Activated naive CD4-positive, alpha-beta T cell treated with anti-CD3 and anti-CD28 coated beads, Interleukin-2, amount 10 ng/mL, durations not matched to agents 7 days and 5 days (primary cell): ENCODE measurements around the gene RPS13.
"Not testable (repeated sequence)": the region's sequence is repeated elsewhere in the genome, so short reads cannot be mapped to it uniquely, and the experiment has no call there.

Source experiments
- CTCF ChIA-PET: fragments of 350-600 bp; sonication (Branson Sonifier 250); formaldehyde crosslinking; loops from one replicate; lab custom pipeline; 2021; ENCODE audit warnings: antibody characterized with exemption; lab: Charles Lee
- DNase-seq: peaks from one replicate; pipeline ENCODE4 v3.0.0-alpha.2; 2020
- H3K27ac Mint-ChIP-seq: one replicate; pipeline ENCODE4 v1.8.0; 2021; ENCODE audit warnings: mild to moderate bottlenecking, moderate library complexity, mixed read lengths
- H3K27me3 Mint-ChIP-seq: one replicate; pipeline ENCODE4 v1.8.0; 2021; ENCODE audit warnings: mild to moderate bottlenecking, mixed read lengths
- H3K36me3 Mint-ChIP-seq: one replicate; pipeline ENCODE4 v1.8.0; 2021; ENCODE audit warnings: mixed read lengths
- H3K4me1 Mint-ChIP-seq: one replicate; pipeline ENCODE4 v1.8.0; 2021; ENCODE audit warnings: mixed read lengths
- H3K4me3 Mint-ChIP-seq: one replicate; pipeline ENCODE4 v1.8.0; 2021; ENCODE audit warnings: mild to moderate bottlenecking, moderate library complexity, mixed read lengths
- H3K9me3 Mint-ChIP-seq: one replicate; pipeline ENCODE4 v1.8.0; 2021; ENCODE audit warnings: mixed read lengths

RPS13 gene

DNA sequence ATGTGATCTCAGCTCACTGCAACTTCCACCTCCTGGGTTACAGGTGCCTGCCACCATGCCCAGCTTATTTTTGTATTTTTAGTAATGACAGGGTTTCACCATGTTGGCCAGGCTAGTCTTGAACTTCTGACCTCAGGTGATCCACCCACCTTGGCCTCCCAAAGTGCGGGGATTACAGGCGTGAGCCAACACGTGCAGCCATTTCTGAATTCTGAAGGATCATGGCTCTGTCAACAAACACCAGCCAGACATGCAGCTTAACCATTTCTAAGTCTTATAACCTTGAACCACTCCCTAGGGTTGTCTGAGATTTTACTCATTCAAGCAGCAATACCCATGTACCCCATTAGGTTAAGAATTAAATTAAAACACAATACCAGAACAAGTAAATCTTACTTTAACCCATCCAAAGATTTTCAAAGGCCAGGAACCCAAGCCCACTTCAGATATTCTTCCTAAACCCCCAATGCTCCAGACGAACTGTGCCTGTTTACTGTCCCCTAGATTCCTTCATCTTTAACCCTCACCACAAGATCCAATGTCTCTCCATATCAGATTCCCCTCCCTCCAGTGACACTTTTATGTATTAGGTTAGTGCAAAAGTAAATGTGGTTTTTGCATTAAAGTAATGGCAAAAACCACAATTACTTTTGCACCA is 4.0 kb downstream of the RPS13 start:
- CTCF ChIA-PET: interaction anchor here (0.5 kb wide), 1 partner anchor 177 kb away, joined by 3 read pairs; no protein-coding TSS in a partner anchor
- H3K4me3 Mint-ChIP-seq: no peak overlapping the region
- peaks cover 37% of the 10 kb centered on the region for H3K4me1 Mint-ChIP-seq
- no peaks in the 10 kb centered on the region for H3K9me3 Mint-ChIP-seq
- H3K27ac Mint-ChIP-seq: no peak overlapping the region
- H3K36me3 Mint-ChIP-seq: peaks cover 46% of the 10 kb centered on the region
- H3K27me3 Mint-ChIP-seq: no peaks in the 10 kb centered on the region
- DNase-seq: no peak

DNA sequence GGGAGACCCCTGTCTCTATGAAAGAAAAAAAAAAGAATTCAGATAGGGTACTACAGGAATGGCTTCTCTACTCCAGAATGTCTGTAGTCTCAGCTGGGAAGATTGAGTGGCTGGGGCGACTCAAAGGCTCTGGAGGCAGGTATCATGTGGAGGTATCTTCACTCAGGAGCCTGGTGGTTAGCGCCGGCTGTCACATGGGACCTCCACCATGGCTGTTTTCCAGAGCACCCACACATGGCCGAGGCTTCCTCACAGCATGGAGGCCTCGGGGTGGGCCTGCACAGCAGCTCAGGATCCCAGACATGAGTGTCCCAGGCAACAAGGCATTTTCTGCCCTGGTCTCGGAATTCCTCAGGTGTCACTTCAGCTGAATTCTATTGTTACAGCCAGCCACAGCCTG is 10.1 kb downstream of the RPS13 start:
- H3K27ac Mint-ChIP-seq: no peak overlapping the region
- H3K27me3 Mint-ChIP-seq: peaks cover 3% of the 10 kb centered on the region
- no peaks in the 10 kb centered on the region for H3K9me3 Mint-ChIP-seq
- CTCF ChIA-PET: interaction anchor here (1.2 kb wide), 1 partner anchor 246 kb away, joined by 3 read pairs; no protein-coding TSS in a partner anchor
- no peak for DNase-seq
- H3K36me3 Mint-ChIP-seq: peaks cover 4% of the 10 kb centered on the region
- H3K4me1 Mint-ChIP-seq: no peaks in the 10 kb centered on the region
- H3K4me3 Mint-ChIP-seq: no peak overlapping the region

DNA sequence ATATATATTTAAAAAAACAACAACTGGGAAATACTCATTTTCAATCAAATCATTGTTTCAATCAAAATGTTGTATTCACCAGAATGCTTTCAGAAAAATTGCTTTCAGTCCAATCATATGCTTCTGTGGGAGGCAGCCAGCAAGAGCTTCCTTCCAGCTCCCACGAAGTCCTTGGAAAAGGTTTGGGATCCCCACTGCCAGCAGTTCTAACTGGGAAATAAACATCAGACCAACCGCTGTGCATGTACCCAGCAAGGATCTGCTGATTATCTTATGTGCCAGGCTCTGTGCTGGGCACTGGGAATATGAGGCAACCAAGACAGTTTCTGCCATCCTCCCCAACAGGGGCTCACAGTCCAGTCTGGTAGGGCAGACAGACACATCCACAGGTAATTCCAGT is 10.8 kb downstream of the RPS13 start:
- Mint-ChIP-seq H3K36me3 (no peaks in the 10 kb centered on the region), H3K4me1 (no peaks in the 10 kb centered on the region), H3K27ac (no peak overlapping the region), H3K9me3 (no peaks in the 10 kb centered on the region), H3K27me3 (peaks cover 3% of the 10 kb centered on the region), H3K4me3 (no peak overlapping the region)
- CTCF ChIA-PET: interaction anchor here (1.2 kb wide), 1 partner anchor 246 kb away, joined by 3 read pairs; no protein-coding TSS in a partner anchor
- no peak for DNase-seq

GRCh38 chr11:17063171-17064002 is 14.1 kb downstream of the RPS13 start:
- peak; percentile 70 for DNase-seq
- H3K9me3 Mint-ChIP-seq: no peaks in the 10 kb centered on the region
- H3K36me3 Mint-ChIP-seq: no peaks in the 10 kb centered on the region
- CTCF ChIA-PET: interaction anchor here (0.6 to 2.9 kb wide), 14 partner anchors 12 to 278 kb away, joined by 3 to 31 read pairs (median 6); no protein-coding TSS in a partner anchor
- no peaks in the 10 kb centered on the region for H3K4me1 Mint-ChIP-seq
- H3K27me3 Mint-ChIP-seq: peaks cover 3% of the 10 kb centered on the region
- H3K27ac Mint-ChIP-seq: no peak overlapping the region
- H3K4me3 Mint-ChIP-seq: no peak overlapping the region

GRCh38 chr11:17051146-17051545 is 26.3 kb downstream of the RPS13 start:
- CTCF ChIA-PET, H3K27ac Mint-ChIP-seq, H3K9me3 Mint-ChIP-seq, H3K4me3 Mint-ChIP-seq, H3K4me1 Mint-ChIP-seq, H3K36me3 Mint-ChIP-seq, H3K27me3 Mint-ChIP-seq, DNase-seq: not testable (repeated sequence)

DNA sequence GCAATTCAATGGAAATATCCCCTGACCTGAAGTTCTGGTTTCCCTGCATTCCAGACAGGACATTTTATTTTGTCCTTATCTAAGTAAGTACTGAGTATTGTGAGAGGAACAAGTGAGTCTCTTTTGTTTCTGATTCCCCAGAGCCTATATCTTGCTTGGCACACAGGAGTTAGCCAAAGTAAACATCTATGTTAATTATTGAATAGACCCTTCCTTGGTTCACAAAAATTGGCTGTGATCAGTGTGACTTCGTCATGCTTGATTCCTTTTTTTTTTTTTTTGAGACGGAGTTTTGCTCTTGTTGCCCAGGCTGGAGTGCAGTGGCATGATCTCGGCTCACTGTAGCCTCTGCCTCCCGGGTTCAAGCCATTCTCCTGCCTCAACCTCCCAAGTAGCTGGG is 29.0 kb downstream of the RPS13 start:
- H3K4me3 Mint-ChIP-seq, H3K9me3 Mint-ChIP-seq, CTCF ChIA-PET, H3K27ac Mint-ChIP-seq, H3K27me3 Mint-ChIP-seq, H3K36me3 Mint-ChIP-seq, DNase-seq, H3K4me1 Mint-ChIP-seq: not testable (repeated sequence)

- H3K9me3 Mint-ChIP-seq: no peaks in the 10 kb centered on the region
- H3K4me3 Mint-ChIP-seq: no peak overlapping the region
- H3K27ac Mint-ChIP-seq: no peak overlapping the region
- CTCF ChIA-PET: interaction anchor here (0.6 kb wide), 1 partner anchor 1799 kb away, joined by 3 read pairs; no protein-coding TSS in a partner anchor
- no peaks in the 10 kb centered on the region for H3K27me3 Mint-ChIP-seq
- H3K36me3 Mint-ChIP-seq: no peaks in the 10 kb centered on the region
- no peak for DNase-seq
- no peaks in the 10 kb centered on the region for H3K4me1 Mint-ChIP-seq
Observed at GRCh38 chr11:17046690-17047089, 30.8 kb downstream of the RPS13 start.

DNA sequence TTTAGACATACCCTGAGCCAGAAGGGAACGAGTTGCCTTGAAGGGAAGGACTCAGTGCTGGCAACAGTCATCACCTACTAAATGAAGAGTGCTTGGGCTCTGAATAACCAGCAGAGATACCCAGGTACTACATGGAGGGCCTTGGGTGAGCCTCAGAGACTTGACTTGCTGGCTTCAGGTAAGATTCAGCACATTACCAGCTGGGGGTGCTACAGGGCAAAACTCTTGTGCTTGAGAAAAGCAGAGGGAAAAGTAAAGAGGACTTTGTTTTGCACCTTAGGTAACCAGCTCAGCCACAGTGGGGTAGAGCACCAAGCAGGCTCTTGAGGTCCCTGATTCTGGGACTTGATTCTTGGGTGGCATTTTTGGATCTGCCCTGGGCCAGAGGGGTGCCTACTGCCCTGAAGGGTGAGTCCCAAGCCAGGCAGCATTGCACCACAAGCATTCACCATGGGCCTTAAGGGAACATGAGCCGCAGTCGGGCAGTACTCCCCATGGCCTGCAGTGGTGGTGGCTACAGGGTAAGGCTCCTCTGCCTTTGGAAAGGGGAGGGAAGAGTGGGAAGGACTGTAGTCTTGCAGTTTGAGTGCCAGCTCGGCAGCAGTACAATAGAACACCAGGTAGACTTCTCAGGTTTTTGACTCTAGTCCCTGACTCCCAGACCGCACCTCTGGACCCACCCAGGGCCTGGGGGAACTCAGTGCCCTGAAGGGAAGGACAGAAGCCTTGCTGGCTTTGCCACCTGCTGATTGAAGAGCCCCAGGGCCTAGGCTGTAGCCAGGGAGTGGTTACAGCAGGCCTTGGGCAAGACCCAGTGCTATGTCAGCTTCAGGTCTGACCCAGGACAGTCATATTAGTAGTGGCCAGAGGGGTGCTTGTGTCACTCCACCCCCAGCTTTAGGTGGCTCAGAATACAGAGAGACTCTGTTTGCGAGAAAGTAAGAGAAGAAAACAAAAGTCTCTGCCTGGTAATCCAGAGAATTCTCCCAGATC is 40.5 kb downstream of the RPS13 start:
- CTCF ChIA-PET: interaction anchor here (1.3 kb wide), 1 partner anchor 251 kb away, joined by 4 read pairs; no protein-coding TSS in a partner anchor
- H3K4me3 Mint-ChIP-seq: no peak overlapping the region
- H3K9me3 Mint-ChIP-seq: peaks cover 6% of the 10 kb centered on the region
- H3K4me1 Mint-ChIP-seq: no peaks in the 10 kb centered on the region
- H3K27ac Mint-ChIP-seq: no peak overlapping the region
- DNase-seq: no peak
- no peaks in the 10 kb centered on the region for H3K36me3 Mint-ChIP-seq
- no peaks in the 10 kb centered on the region for H3K27me3 Mint-ChIP-seq

DNA sequence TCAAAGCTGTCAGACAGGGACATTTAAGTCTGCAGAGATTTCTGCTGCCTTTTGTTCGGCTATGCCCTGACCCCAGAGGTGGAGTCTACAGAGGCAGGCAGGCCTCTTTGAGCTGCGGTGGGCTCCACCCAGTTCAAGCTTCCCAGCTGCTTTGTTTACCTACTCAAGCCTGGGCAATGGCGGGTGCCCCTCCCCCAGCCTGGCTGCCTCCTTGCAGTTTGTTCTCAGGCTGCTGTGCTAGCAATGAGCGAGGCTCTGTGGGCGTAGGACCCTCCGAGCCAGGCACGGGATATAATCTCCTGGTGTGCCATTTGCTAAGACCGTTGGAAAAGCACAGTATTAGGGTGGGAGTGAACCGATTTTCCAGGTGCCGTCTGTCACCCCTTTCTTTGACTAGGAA is 43.4 kb downstream of the RPS13 start:
- H3K4me1 Mint-ChIP-seq, DNase-seq, H3K36me3 Mint-ChIP-seq, H3K27me3 Mint-ChIP-seq, H3K9me3 Mint-ChIP-seq, CTCF ChIA-PET, H3K27ac Mint-ChIP-seq, H3K4me3 Mint-ChIP-seq: not testable (repeated sequence)

GRCh38 chr11:17026487-17027082 is 50.9 kb downstream of the RPS13 start:
- Mint-ChIP-seq H3K36me3 (no peaks in the 10 kb centered on the region), H3K27ac (no peak overlapping the region), H3K9me3 (no peaks in the 10 kb centered on the region), H3K4me3 (no peak overlapping the region), H3K4me1 (no peaks in the 10 kb centered on the region), H3K27me3 (no peaks in the 10 kb centered on the region)
- CTCF ChIA-PET: no interaction called here
- no peak for DNase-seq

DNA sequence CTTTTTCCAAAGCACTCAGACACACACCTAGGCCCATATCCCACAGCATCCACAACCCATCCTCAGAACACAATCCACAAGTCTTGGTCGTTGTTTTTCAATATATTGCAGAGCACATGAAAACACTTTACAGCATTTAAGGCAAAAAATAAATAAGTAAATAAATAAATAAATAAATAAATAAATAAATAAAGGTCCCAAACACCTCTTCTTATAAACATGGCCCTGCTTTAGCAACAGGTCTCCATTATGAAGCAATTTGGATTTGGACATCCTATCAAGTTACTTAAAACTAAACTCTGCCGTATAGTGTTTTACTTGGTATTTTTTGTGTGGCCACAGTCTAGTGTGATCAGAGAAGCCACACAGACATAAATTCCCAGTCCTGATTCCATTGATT is 52.5 kb downstream of the RPS13 start:
- H3K4me1 Mint-ChIP-seq: no peaks in the 10 kb centered on the region
- H3K27me3 Mint-ChIP-seq: no peaks in the 10 kb centered on the region
- no peak overlapping the region for H3K4me3 Mint-ChIP-seq
- CTCF ChIA-PET: no interaction called here
- DNase-seq: no peak
- no peaks in the 10 kb centered on the region for H3K9me3 Mint-ChIP-seq
- H3K36me3 Mint-ChIP-seq: no peaks in the 10 kb centered on the region
- no peak overlapping the region for H3K27ac Mint-ChIP-seq
